HepG2 (cell line): Measurements from ENCODE around the gene TTLL10. TPM values are rescaled to one million over a fixed set of nuclear protein-coding genes. Genes with fewer than 3 reads are reported as not detected.
A peak's percentile ranks its signal among the peaks of the same experiment; 100 is the strongest.

Source experiments
- ATAC-seq: fragments of 200-7000 bp; cut with Tn5 transposase; 3 replicates; pipeline ENCODE4 v1.9.1; 2020; ENCODE audit warnings: mild to moderate bottlenecking, moderate library complexity
- BruUV-seq: library from RNA; stranded (reverse); fragments of 400-500 nt; replicated peaks from 2 replicates; lab custom pipeline; 2021; lab: Mats Ljungman, UMichigan
- CTCF ChIA-PET: fragments of 300-600 bp; formaldehyde crosslinking; extraction: SDS; loops from one replicate; lab custom pipeline; 2021; ENCODE audit warnings: low total read pairs, inconsistent platforms, low intra/inter-chr PET ratio; lab: Yijun Ruan, JAX
- POLR2A ChIA-PET: fragments of 350-600 bp; sonication (Branson Sonifier 250); formaldehyde crosslinking; loops from one replicate; lab custom pipeline; 2020; ENCODE audit warnings: antibody characterized with exemption, inconsistent platforms; lab: Yijun Ruan, JAX
- DNase-seq: peaks from one replicate; pipeline ENCODE4 v3.0.0-alpha.2; 2015; ENCODE audit warnings: low spot score
- FAIRE-seq: peaks from 3 replicates; lab custom pipeline; 2011; peaks lifted over from hg19 to GRCh38; lab: Jason Lieb, UNC
- H2AFZ ChIP-seq: one replicate; pipeline ENCODE4 v1.6.1; 2011; ENCODE audit warnings: low read length, inconsistent platforms
- H3K27ac ChIP-seq: fragments of 300-600 bp; 3 replicates; pipeline ENCODE4 v1.8.0; 2011; ENCODE audit warnings: mixed run types, mild to moderate bottlenecking, mixed read lengths, low read length, inconsistent platforms; ENCODE audit not compliant: insufficient read depth; ENCODE audit errors: extremely low read length
- H3K27me3 ChIP-seq, 2 experiments: fragments of 200-600 bp in 1 of 2; 2 replicates in 1 of 2; 3 replicates in 1 of 2; pipeline versions ENCODE4 v1.6.0 to v1.8.0; 2011; ENCODE audit warnings: low read length in 2 of 2, mild to moderate bottlenecking in 2 of 2, moderate library complexity in 2 of 2, inconsistent platforms in 1 of 2; ENCODE audit not compliant: insufficient read depth in 2 of 2, control insufficient read depth in 1 of 2
- H3K36me3 ChIP-seq, 2 experiments: fragments of 200-600 bp in 1 of 2; replicated peaks in 1 of 2; 2 replicates in 1 of 2; 3 replicates in 1 of 2; pipeline versions ENCODE4 v1.5.1 to v1.8.0; 2011; ENCODE audit warnings: low read length in 2 of 2, inconsistent platforms in 1 of 2; ENCODE audit not compliant: insufficient read depth in 2 of 2, control insufficient read depth in 1 of 2
- H3K4me1 ChIP-seq: 2 replicates; pipeline ENCODE4 v1.5.1; 2012; ENCODE audit warnings: low read length, inconsistent platforms; ENCODE audit not compliant: insufficient read depth
- H3K4me2 ChIP-seq: 2 replicates; pipeline ENCODE4 v1.6.0; 2011; ENCODE audit warnings: low read depth, low read length, inconsistent platforms
- H3K4me3 ChIP-seq, 3 experiments: fragments of 200-600 bp in 1 of 3; sonication (generic), shearing (Covaris generic) in 1 of 3; replicated peaks in 1 of 3; 2 replicates each; pipeline ENCODE4 v1.5.1; 2011 to 2016; ENCODE audit warnings: low read length in 3 of 3, inconsistent platforms in 2 of 3, low read depth in 2 of 3, mild to moderate bottlenecking in 2 of 3, control low read depth in 1 of 3, mixed read lengths in 1 of 3; ENCODE audit not compliant: insufficient read depth in 1 of 3
- H3K79me2 ChIP-seq: one replicate; pipeline ENCODE4 v1.6.1; 2011; ENCODE audit warnings: low read length, inconsistent platforms; ENCODE audit not compliant: insufficient read depth
- H3K9ac ChIP-seq: 2 replicates; pipeline ENCODE4 v1.6.0; 2011; ENCODE audit warnings: mild to moderate bottlenecking, low read depth, low read length, inconsistent platforms; ENCODE audit not compliant: insufficient read depth
- H3K9me3 ChIP-seq: 2 replicates; pipeline ENCODE4 v1.5.1; 2012; ENCODE audit warnings: mild to moderate bottlenecking, low read length
- H4K20me1 ChIP-seq: 2 replicates; pipeline ENCODE4 v1.6.0; 2011; ENCODE audit warnings: inconsistent platforms, mild to moderate bottlenecking, low read length, moderate library complexity; ENCODE audit not compliant: insufficient read depth
- NFAT5 ChIP-seq: sonication (generic); formaldehyde crosslinking; IDR thresholded peaks from 2 replicates; pipeline ENCODE4 v1.4.0; 2020; ENCODE audit warnings: missing genetic modification reagents
- ZFP36 ChIP-seq: fragments of 150-350 bp; IDR thresholded peaks from 2 replicates; pipeline ENCODE4 v1.6.1; 2018; ENCODE audit warnings: borderline replicate concordance, low read length, low read depth; ENCODE audit not compliant: partially characterized antibody
- ZKSCAN8 ChIP-seq: IDR thresholded peaks from 2 replicates; pipeline ENCODE4 v1.6.1; 2016; ENCODE audit warnings: borderline replicate concordance, missing genetic modification reagents, missing compliant biosample characterization
- ZNF251 ChIP-seq: sonication (generic); formaldehyde crosslinking; IDR thresholded peaks from 2 replicates; pipeline ENCODE4 v1.9.0; 2021; ENCODE audit warnings: mild to moderate bottlenecking, missing genetic modification reagents
- WGBS: methylation state at CpG from one replicate; pipeline ENCODE4 v1.1.6; 2017; ENCODE audit warnings: low lambda C conversion rate; 5-methylcytosine and 5-hydroxymethylcytosine counted together
- in situ Hi-C: cut with HindIII; loops from 2 replicates; pipeline ENCODE4 v1.10.0; 2017; ENCODE audit warnings: low pct_unique_long_range_greater_than_20kb; ENCODE audit not compliant: extremely low pct_ligation_motif_present
- intact Hi-C: fragments of 100-400 bp; cut with micrococcal nuclease; formaldehyde crosslinking; loops from one replicate; pipeline ENCODE4 v1.10.0; 2022; ENCODE audit not compliant: unreplicated experiment
- polyA plus RNA-seq, 8 experiments: library from polyadenylated mRNA; depleted of rRNA in 3 of 8; stranded (reverse) in 7 of 8; unstranded in 1 of 8; fragments of >200 nt; fragmentation: Illumina TruSeq in 4 of 8; extraction: Trizol in 4 of 8; gene quantifications; 2 replicates each; pipeline versions ENCODE4 v1.2.1 to v1.2.3, GENCODE V29; 2011 to 2016; ENCODE audit warnings: low read depth in 4 of 8, missing spikeins in 1 of 8, mixed read lengths in 1 of 8; ENCODE audit not compliant: insufficient read depth in 1 of 8
- total RNA-seq, 5 experiments: library from RNA; depleted of rRNA; stranded (reverse); fragments of >200 nt; fragmentation: Illumina TruSeq; extraction: Trizol; gene quantifications; 2 replicates each; pipeline ENCODE4 v1.2.3, GENCODE V29; 2016; ENCODE audit warnings: low read depth in 1 of 5

Gene TTLL10
- total and polyA plus RNA-seq, 2 of the 13 experiments (the other 11 are each of a cell fraction or from before 2014, with no cell fraction given), result not detected

DNA sequence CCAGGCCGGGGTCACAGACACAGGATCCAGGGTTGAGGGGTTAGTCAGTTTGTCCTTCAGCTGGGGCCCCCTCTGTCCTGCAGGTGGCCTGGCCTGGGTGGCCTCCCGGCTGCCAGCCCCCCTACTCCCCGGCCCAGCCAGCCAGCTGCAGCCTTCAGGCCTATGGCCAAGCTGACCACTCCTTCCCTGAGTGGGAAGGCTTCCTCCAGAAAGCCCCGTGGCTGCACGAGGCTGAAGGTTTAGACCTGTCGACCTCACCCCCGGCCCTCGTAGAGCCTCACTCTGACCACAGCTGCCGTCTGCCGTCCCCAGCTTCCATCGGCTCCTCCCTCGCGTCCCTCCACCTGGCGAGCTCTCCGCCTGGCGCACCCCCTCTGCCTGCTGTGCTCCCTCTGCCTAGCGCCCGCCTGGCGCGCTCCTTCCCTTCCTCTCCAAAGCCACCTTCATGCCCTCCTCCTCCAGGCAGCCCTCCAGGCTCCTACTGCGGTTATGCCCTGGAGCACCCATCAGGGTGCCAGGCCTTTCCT lies 9.6 kb downstream of the TTLL10 start:
- no peak overlapping the region for H3K9ac ChIP-seq
- TF ChIP-seq NFAT5 (CRISPR knock-in tag) (no peak), ZNF251 (no peak), ZKSCAN8 (CRISPR knock-in tag) (no peak), ZFP36 (peak; percentile 31)
- no peak overlapping the region for H3K27ac ChIP-seq
- ChIA-PET CTCF (no interaction called here), POLR2A (no interaction called here)
- WGBS, result 54% methylated on average over 20 of the region's 21 CpGs
- peaks cover 8 to 71% of the 10 kb centered on the region in 2 experiments; a peak in 4 of 5 replicates for H3K27me3 ChIP-seq
- intact Hi-C loops (no loop called here), in situ Hi-C loops (no loop called here)
- DNase-seq, result no peak
- H3K36me3 ChIP-seq, result no peaks in the 10 kb centered on the region
- no peaks in the 10 kb centered on the region for H3K9me3 ChIP-seq
- no peaks in the 10 kb centered on the region for H3K79me2 ChIP-seq
- no peak for ATAC-seq
- peaks cover 22% of the 10 kb centered on the region for H3K4me1 ChIP-seq
- H2AFZ ChIP-seq, result no peak overlapping the region
- H3K4me3 ChIP-seq, result no peak overlapping the region
- no peak overlapping the region for H3K4me2 ChIP-seq
- FAIRE-seq, result no peak
- no peaks in the 10 kb centered on the region for H4K20me1 ChIP-seq
- no TSS peak for BruUV-seq
